ENCODE measurements around the gene NLRP8. TPM values are rescaled to one million over a fixed set of nuclear protein-coding genes. Genes with fewer than 3 reads are reported as not detected.
"Not testable (repeated sequence)": the region's sequence is repeated elsewhere in the genome, so short reads cannot be mapped to it uniquely, and the experiment has no call there.

The NLRP8 gene
- total RNA-seq, 3 donors from 2014 or later, result not detected

GRCh38 chr19:55935206-55935605 lies 12.4 kb upstream of the NLRP8 start:
- DNase-seq, result no peak
- Mint-ChIP-seq H3K9me3 (peaks cover 12% of the 10 kb centered on the region), H3K27me3 (ENCODE audit: low read depth) (peaks cover 3% of the 10 kb centered on the region), H3K4me3 (no peak overlapping the region), H3K36me3 (ENCODE audit: insufficient read depth) (no peaks in the 10 kb centered on the region), H3K4me1 (ENCODE audit: low read depth) (no peaks in the 10 kb centered on the region)
- no peak for ATAC-seq

- H3K9me3 Mint-ChIP-seq, result peaks cover 14% of the 10 kb centered on the region
- H3K36me3 Mint-ChIP-seq (ENCODE audit: insufficient read depth), result no peaks in the 10 kb centered on the region
- DNase-seq (no peak), ATAC-seq (no peak)
- no peak overlapping the region for H3K4me3 Mint-ChIP-seq
- H3K27me3 Mint-ChIP-seq (ENCODE audit: low read depth), result no peaks in the 10 kb centered on the region
- no peaks in the 10 kb centered on the region for H3K4me1 Mint-ChIP-seq (ENCODE audit: low read depth)
Measured at GRCh38 chr19:55939206-55939605, 8.4 kb upstream of the NLRP8 start.

- no peaks in the 10 kb centered on the region for H3K36me3 Mint-ChIP-seq (ENCODE audit: insufficient read depth)
- no peaks in the 10 kb centered on the region for H3K4me1 Mint-ChIP-seq (ENCODE audit: low read depth)
Measured at GRCh38 chr19:55940306-55940705, 7.3 kb upstream of the NLRP8 start.

GRCh38 chr19:55950566-55950965 lies 2.9 kb downstream of the NLRP8 start:
- H3K4me1 Mint-ChIP-seq (ENCODE audit: low read depth); H3K9me3 Mint-ChIP-seq; H3K27me3 Mint-ChIP-seq (ENCODE audit: low read depth); H3K4me3 Mint-ChIP-seq; ATAC-seq; DNase-seq; H3K36me3 Mint-ChIP-seq (ENCODE audit: insufficient read depth): not testable (repeated sequence)

More at GRCh38 chr19:55940306-55940705, 7.3 kb upstream of the NLRP8 start:
- no peak for ATAC-seq
- peaks cover 8% of the 10 kb centered on the region for H3K9me3 Mint-ChIP-seq
- no peak overlapping the region for H3K4me3 Mint-ChIP-seq
- H3K27me3 Mint-ChIP-seq (ENCODE audit: low read depth), result no peaks in the 10 kb centered on the region
- no peak for DNase-seq

GRCh38 chr19:55956431-55956830 lies 8.8 kb downstream of the NLRP8 start:
- H3K27me3 Mint-ChIP-seq (ENCODE audit: low read depth), result peaks cover 1% of the 10 kb centered on the region
- ATAC-seq (no peak), DNase-seq (no peak)
- no peaks in the 10 kb centered on the region for H3K4me1 Mint-ChIP-seq (ENCODE audit: low read depth)
- H3K4me3 Mint-ChIP-seq, result no peak overlapping the region
- no peaks in the 10 kb centered on the region for H3K36me3 Mint-ChIP-seq (ENCODE audit: insufficient read depth)
- H3K9me3 Mint-ChIP-seq, result peaks cover 5% of the 10 kb centered on the region

GRCh38 chr19:55958356-55958755 lies 10.7 kb downstream of the NLRP8 start:
- Mint-ChIP-seq H3K9me3 (no peaks in the 10 kb centered on the region), H3K27me3 (ENCODE audit: low read depth) (peaks cover 1% of the 10 kb centered on the region), H3K36me3 (ENCODE audit: insufficient read depth) (no peaks in the 10 kb centered on the region), H3K4me3 (no peak overlapping the region), H3K4me1 (ENCODE audit: low read depth) (no peaks in the 10 kb centered on the region)
- no peak for DNase-seq
- no peak for ATAC-seq

GRCh38 chr19:55959996-55960675 lies 12.5 kb downstream of the NLRP8 start:
- Mint-ChIP-seq H3K9me3 (no peaks in the 10 kb centered on the region), H3K4me3 (no peak overlapping the region), H3K27me3 (ENCODE audit: low read depth) (peaks cover 1% of the 10 kb centered on the region), H3K4me1 (ENCODE audit: low read depth) (no peaks in the 10 kb centered on the region), H3K36me3 (ENCODE audit: insufficient read depth) (no peaks in the 10 kb centered on the region)
- no peak for DNase-seq
- ATAC-seq, result no peak

- no peaks in the 10 kb centered on the region for H3K36me3 Mint-ChIP-seq (ENCODE audit: insufficient read depth)
- H3K9me3 Mint-ChIP-seq, result peaks cover 7% of the 10 kb centered on the region
- H3K4me3 Mint-ChIP-seq, result no peak overlapping the region
- H3K27me3 Mint-ChIP-seq (ENCODE audit: low read depth), result peaks cover 1% of the 10 kb centered on the region
- no peak for DNase-seq
- no peak for ATAC-seq
- H3K4me1 Mint-ChIP-seq (ENCODE audit: low read depth), result no peaks in the 10 kb centered on the region
Measured at GRCh38 chr19:55962186-55962585, 14.6 kb downstream of the NLRP8 start.

GRCh38 chr19:55973982-55974381 lies 26.4 kb downstream of the NLRP8 start:
- DNase-seq (no peak), ATAC-seq (no peak)
- H3K4me3 Mint-ChIP-seq, result no peak overlapping the region
- H3K27me3 Mint-ChIP-seq (ENCODE audit: low read depth), result peaks cover 9% of the 10 kb centered on the region
- peaks cover 34% of the 10 kb centered on the region for H3K9me3 Mint-ChIP-seq
- no peaks in the 10 kb centered on the region for H3K4me1 Mint-ChIP-seq (ENCODE audit: low read depth)
- H3K36me3 Mint-ChIP-seq (ENCODE audit: insufficient read depth), result no peaks in the 10 kb centered on the region

GRCh38 chr19:55980415-55980814 lies 32.8 kb downstream of the NLRP8 start:
- no peaks in the 10 kb centered on the region for H3K4me1 Mint-ChIP-seq (ENCODE audit: low read depth)
- H3K36me3 Mint-ChIP-seq (ENCODE audit: insufficient read depth), result no peaks in the 10 kb centered on the region
- no peak overlapping the region for H3K4me3 Mint-ChIP-seq
- H3K27me3 Mint-ChIP-seq (ENCODE audit: low read depth), result peaks cover 9% of the 10 kb centered on the region
- peaks cover 26% of the 10 kb centered on the region for H3K9me3 Mint-ChIP-seq
- DNase-seq (no peak), ATAC-seq (no peak)

GRCh38 chr19:55985254-55985653 lies 37.6 kb downstream of the NLRP8 start:
- H3K4me3 Mint-ChIP-seq, result no peak overlapping the region
- no peaks in the 10 kb centered on the region for H3K36me3 Mint-ChIP-seq (ENCODE audit: insufficient read depth)
- no peak for DNase-seq
- H3K9me3 Mint-ChIP-seq, result peaks cover 5% of the 10 kb centered on the region
- peaks cover 6% of the 10 kb centered on the region for H3K27me3 Mint-ChIP-seq (ENCODE audit: low read depth)
- H3K4me1 Mint-ChIP-seq (ENCODE audit: low read depth), result no peaks in the 10 kb centered on the region
- no peak for ATAC-seq

- Mint-ChIP-seq H3K4me3 (no peak within 1 kb of the TSS), H3K9me3 (peaks cover 2% of the 10 kb centered on the region), H3K36me3 (ENCODE audit: insufficient read depth) (no peaks in the 10 kb centered on the region), H3K4me1 (ENCODE audit: low read depth) (no peaks in the 10 kb centered on the region), H3K27me3 (ENCODE audit: low read depth) (no peaks in the 10 kb centered on the region)
- no peak for ATAC-seq
- no peak for DNase-seq
Measured at GRCh38 chr19:55986487-55986886, 38.9 kb downstream of the NLRP8 start, which contains the start of gene NLRP5. Gene NLRP5 (plus strand): TSS chr19:55986775.

- H3K27me3 Mint-ChIP-seq (ENCODE audit: low read depth), result no peaks in the 10 kb centered on the region
- peaks cover 8% of the 10 kb centered on the region for H3K9me3 Mint-ChIP-seq
- ATAC-seq, result no peak
- H3K36me3 Mint-ChIP-seq (ENCODE audit: insufficient read depth), result no peaks in the 10 kb centered on the region
- no peak for DNase-seq
- H3K4me3 Mint-ChIP-seq, result no peak overlapping the region
- no peaks in the 10 kb centered on the region for H3K4me1 Mint-ChIP-seq (ENCODE audit: low read depth)
Measured at GRCh38 chr19:55990831-55991230, 43.2 kb downstream of the NLRP8 start.

- DNase-seq (no peak), ATAC-seq (no peak)
- peaks cover 2% of the 10 kb centered on the region for H3K27me3 Mint-ChIP-seq (ENCODE audit: low read depth)
- no peak overlapping the region for H3K4me3 Mint-ChIP-seq
- no peaks in the 10 kb centered on the region for H3K4me1 Mint-ChIP-seq (ENCODE audit: low read depth)
- no peaks in the 10 kb centered on the region for H3K36me3 Mint-ChIP-seq (ENCODE audit: insufficient read depth)
- peaks cover 14% of the 10 kb centered on the region for H3K9me3 Mint-ChIP-seq
Measured at GRCh38 chr19:55993492-55993891, 45.9 kb downstream of the NLRP8 start.

- Mint-ChIP-seq H3K4me3 (no peak overlapping the region), H3K27me3 (ENCODE audit: low read depth) (no peaks in the 10 kb centered on the region), H3K4me1 (ENCODE audit: low read depth) (no peaks in the 10 kb centered on the region), H3K9me3 (peaks cover 8% of the 10 kb centered on the region), H3K36me3 (ENCODE audit: insufficient read depth) (no peaks in the 10 kb centered on the region)
- DNase-seq (no peak), ATAC-seq (no peak)
Measured at GRCh38 chr19:56014765-56015164, 67.1 kb downstream of the NLRP8 start.

All from activated T-cell treated with anti-CD3 and anti-CD28 coated beads, Interleukin-2, amount 50 U/mL, for 4 hours (primary cell).